ENCODE measurements around the gene ABCF3.

The ABCF3 gene

DNA sequence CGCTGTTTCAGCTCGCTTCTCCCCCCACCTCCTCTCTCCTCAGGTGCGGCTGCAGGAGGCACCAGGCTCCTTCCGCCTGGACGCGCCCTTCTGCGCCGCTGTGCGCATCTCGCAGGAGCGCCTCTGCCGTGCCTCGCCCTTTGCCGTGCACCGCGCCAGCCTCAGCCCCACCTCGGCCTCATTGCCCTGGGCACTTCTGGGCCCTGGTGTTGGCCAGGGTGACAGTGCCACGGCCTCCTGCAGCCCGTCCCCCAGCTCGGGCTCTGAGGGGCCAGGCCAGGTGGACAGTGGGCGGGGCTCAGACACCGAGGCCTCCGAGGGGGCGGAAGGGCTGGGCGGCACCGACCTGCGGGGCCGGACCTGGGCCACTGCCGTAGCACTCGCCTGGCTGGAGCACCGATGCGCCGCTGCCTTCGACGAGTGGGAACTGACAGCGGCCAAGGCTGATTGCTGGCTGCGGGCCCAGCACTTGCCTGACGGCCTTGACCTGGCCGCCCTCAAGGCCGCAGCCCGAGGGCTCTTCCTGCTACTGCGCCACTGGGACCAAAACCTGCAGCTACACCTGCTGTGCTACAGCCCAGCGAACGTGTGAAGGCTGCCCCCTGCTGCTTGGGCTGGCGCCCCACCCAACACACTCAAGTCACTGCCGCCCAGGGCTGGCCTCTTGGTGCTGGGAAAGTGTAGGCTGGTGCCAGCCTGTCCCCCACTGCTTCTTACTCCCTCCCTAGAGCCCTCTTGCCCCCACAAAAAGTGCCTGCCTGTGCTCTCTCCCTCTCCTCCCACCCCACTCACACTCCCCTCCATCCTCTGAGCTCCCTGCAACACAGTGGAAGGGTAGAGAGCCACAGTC lies 55.7 kb downstream of the ABCF3 start (continued):
- TF ChIP-seq, protein P1, sequence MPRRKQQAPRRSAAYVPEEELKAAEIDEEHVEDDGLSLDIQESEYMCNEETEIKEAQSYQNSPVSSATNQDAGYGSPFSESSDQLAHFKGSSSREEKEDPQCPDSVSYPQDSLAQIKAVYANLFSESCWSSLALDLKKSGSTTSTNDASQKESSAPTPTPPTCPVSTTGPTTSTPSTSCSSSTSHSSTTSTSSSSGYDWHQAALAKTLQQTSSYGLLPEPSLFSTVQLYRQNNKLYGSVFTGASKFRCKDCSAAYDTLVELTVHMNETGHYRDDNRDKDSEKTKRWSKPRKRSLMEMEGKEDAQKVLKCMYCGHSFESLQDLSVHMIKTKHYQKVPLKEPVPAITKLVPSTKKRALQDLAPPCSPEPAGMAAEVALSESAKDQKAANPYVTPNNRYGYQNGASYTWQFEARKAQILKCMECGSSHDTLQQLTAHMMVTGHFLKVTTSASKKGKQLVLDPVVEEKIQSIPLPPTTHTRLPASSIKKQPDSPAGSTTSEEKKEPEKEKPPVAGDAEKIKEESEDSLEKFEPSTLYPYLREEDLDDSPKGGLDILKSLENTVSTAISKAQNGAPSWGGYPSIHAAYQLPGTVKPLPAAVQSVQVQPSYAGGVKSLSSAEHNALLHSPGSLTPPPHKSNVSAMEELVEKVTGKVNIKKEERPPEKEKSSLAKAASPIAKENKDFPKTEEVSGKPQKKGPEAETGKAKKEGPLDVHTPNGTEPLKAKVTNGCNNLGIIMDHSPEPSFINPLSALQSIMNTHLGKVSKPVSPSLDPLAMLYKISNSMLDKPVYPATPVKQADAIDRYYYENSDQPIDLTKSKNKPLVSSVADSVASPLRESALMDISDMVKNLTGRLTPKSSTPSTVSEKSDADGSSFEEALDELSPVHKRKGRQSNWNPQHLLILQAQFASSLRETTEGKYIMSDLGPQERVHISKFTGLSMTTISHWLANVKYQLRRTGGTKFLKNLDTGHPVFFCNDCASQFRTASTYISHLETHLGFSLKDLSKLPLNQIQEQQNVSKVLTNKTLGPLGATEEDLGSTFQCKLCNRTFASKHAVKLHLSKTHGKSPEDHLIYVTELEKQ (tag by site-specific recombination; IDR thresholded peaks at IDR 0.05; ENCODE audit: borderline replicate concordance): no peak
- TF ChIP-seq, protein P2, sequence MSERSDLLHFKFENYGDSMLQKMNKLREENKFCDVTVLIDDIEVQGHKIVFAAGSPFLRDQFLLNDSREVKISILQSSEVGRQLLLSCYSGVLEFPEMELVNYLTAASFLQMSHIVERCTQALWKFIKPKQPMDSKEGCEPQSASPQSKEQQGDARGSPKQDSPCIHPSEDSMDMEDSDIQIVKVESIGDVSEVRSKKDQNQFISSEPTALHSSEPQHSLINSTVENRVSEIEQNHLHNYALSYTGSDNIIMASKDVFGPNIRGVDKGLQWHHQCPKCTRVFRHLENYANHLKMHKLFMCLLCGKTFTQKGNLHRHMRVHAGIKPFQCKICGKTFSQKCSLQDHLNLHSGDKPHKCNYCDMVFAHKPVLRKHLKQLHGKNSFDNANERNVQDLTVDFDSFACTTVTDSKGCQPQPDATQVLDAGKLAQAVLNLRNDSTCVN (tag by site-specific recombination; optimal IDR thresholded peaks at IDR 0.05): no peak
- TF ChIP-seq ZNF26 (tag by site-specific recombination; IDR thresholded peaks at IDR 0.05): no peak
- no peak for TF ChIP-seq ZBTB10 (tag by site-specific recombination; IDR thresholded peaks at IDR 0.05)
- TF ChIP-seq, protein P3, sequence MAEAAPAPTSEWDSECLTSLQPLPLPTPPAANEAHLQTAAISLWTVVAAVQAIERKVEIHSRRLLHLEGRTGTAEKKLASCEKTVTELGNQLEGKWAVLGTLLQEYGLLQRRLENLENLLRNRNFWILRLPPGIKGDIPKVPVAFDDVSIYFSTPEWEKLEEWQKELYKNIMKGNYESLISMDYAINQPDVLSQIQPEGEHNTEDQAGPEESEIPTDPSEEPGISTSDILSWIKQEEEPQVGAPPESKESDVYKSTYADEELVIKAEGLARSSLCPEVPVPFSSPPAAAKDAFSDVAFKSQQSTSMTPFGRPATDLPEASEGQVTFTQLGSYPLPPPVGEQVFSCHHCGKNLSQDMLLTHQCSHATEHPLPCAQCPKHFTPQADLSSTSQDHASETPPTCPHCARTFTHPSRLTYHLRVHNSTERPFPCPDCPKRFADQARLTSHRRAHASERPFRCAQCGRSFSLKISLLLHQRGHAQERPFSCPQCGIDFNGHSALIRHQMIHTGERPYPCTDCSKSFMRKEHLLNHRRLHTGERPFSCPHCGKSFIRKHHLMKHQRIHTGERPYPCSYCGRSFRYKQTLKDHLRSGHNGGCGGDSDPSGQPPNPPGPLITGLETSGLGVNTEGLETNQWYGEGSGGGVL (tag by site-specific recombination; IDR thresholded peaks at IDR 0.05): peak; percentile 76
- TF ChIP-seq HOXD13 (CRISPR knock-in tag; IDR thresholded peaks at IDR 0.05; ENCODE audit: borderline replicate concordance): no peak
- no peak for TF ChIP-seq ZNF157 (tag by site-specific recombination; IDR thresholded peaks at IDR 0.05)
- no peak for TF ChIP-seq ZNF624 (tag by site-specific recombination; IDR thresholded peaks at IDR 0.05)
- TF ChIP-seq ZNF529 (tag by site-specific recombination; IDR thresholded peaks at IDR 0.05; ENCODE audit: insufficient replicate concordance): no peak
- TF ChIP-seq SCRT1 (tag by site-specific recombination; IDR thresholded peaks at IDR 0.05; ENCODE audit: borderline replicate concordance): no peak
- no peak for TF ChIP-seq ZNF639 (tag by site-specific recombination; IDR thresholded peaks at IDR 0.05)
- TF ChIP-seq ZBTB20 (tag by site-specific recombination; IDR thresholded peaks at IDR 0.05): no peak
- TF ChIP-seq, protein P4, sequence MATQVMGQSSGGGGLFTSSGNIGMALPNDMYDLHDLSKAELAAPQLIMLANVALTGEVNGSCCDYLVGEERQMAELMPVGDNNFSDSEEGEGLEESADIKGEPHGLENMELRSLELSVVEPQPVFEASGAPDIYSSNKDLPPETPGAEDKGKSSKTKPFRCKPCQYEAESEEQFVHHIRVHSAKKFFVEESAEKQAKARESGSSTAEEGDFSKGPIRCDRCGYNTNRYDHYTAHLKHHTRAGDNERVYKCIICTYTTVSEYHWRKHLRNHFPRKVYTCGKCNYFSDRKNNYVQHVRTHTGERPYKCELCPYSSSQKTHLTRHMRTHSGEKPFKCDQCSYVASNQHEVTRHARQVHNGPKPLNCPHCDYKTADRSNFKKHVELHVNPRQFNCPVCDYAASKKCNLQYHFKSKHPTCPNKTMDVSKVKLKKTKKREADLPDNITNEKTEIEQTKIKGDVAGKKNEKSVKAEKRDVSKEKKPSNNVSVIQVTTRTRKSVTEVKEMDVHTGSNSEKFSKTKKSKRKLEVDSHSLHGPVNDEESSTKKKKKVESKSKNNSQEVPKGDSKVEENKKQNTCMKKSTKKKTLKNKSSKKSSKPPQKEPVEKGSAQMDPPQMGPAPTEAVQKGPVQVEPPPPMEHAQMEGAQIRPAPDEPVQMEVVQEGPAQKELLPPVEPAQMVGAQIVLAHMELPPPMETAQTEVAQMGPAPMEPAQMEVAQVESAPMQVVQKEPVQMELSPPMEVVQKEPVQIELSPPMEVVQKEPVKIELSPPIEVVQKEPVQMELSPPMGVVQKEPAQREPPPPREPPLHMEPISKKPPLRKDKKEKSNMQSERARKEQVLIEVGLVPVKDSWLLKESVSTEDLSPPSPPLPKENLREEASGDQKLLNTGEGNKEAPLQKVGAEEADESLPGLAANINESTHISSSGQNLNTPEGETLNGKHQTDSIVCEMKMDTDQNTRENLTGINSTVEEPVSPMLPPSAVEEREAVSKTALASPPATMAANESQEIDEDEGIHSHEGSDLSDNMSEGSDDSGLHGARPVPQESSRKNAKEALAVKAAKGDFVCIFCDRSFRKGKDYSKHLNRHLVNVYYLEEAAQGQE (tag by site-specific recombination; IDR thresholded peaks at IDR 0.05): no peak
- TF ChIP-seq ZBTB17 (tag by site-specific recombination; IDR thresholded peaks at IDR 0.05): no peak
- TF ChIP-seq ZNF24 (tag by site-specific recombination; IDR thresholded peaks at IDR 0.05): no peak
- TF ChIP-seq OVOL3 (tag by site-specific recombination; IDR thresholded peaks at IDR 0.05): no peak
